Stimulated activated CD4-positive, alpha-beta T cell treated with anti-CD3 and anti-CD28 coated beads, Interleukin-12 subunit alpha, Interleukin-12 subunit beta, amount 100 ng/mL, for 24 hours (primary cell): ENCODE measurements around the gene CSN1S1.
"Not testable (repeated sequence)": the region's sequence is repeated elsewhere in the genome, so short reads cannot be mapped to it uniquely, and the experiment has no call there.

ENCODE experiments used
- DNase-seq, 2 experiments: peaks; one replicate each; pipeline ENCODE4 v3.0.0-alpha.2; 2020; ENCODE audit warnings: low read depth in 2 of 2

The CSN1S1 gene

DNA sequence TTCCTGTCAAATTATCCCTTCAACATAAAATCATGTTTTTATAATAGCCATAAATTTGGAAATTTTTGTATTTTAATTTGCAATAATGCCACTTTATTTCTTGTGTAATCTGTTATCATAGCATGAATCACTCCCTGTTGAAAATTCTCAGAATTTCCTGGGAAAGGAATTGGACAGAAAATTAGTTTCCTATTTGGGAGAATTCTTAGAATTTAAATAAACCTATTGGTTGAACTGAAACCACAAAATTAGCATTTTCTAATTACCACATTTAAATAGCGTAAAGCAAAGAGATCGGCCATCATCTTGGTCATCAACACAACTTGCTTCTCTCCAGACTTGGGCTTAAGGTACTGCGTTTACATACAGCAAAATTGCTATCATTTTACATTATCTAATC is at the start of gene CSN1S1:
Gene CSN1S1, plus strand, starts transcription at position 301 of the 400 bp plus-strand sequence. CDS start 1,488 bp downstream, outside the sequence.
- no peak for DNase-seq

GRCh38 chr4:69881173-69881773 is 49.6 kb upstream of the CSN1S1 start:
- DNase-seq: no peak

DNA sequence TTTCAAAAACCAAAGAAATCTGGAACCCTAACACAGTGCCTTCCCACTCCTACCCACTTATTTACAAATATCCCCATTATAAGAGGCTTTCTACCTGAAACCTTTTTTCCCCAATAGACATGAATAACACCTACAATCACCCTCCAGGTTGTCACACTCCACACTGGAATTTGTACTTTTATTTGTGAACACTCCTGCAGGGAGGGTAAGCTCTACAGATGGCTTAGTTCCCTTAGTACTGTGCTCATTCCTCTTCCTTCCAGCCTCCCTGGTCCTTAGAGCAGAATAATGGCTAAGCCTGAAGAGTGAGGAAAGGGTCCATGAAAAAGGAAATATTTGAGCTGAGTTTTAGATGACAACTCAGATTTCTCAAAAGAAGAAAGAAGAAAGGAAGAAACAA is 48.7 kb upstream of the CSN1S1 start:
- no peak for DNase-seq

GRCh38 chr4:69888336-69888735 is 42.5 kb upstream of the CSN1S1 start:
- no peak for DNase-seq

GRCh38 chr4:69894186-69894585 is 36.7 kb upstream of the CSN1S1 start:
- no peak for DNase-seq

DNA sequence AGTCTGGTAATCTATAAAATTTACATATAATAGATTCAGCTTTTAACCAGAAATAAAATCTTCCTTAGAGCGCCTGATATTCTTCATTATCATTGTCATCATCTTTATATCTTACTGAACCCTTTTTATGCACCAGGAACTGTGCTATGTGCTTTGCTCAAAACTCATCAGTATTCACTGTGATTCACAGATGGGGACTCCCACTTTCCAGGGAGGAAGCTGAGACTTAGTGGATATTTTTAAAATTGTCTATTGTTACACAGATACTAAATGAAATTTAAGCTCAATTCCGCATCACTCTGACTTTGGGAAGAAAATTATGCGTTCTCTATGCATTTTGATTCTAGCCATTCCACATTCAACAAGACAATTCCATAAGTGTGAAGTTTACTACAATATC is 36.1 kb upstream of the CSN1S1 start:
- DNase-seq: no peak

GRCh38 chr4:69896530-69897116 is 34.2 kb upstream of the CSN1S1 start:
- DNase-seq: no peak

DNA sequence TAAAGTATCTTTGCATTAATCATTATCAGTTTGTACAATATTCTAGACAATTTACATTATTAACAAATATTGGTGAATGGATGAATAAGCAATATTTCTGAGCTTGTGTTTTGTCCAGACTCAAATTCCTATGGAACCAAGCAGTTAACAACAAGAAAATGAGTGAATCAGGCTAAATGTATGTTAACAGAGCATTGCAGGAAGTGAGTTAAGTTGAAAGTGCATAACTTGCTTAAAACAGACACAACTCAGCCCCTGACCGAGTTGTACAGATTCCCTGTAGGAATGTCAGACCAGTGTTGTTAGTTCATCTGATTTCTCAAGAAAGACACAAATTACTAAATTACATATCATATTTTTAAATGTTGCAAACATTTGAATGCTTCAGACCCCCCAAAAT is 23.7 kb upstream of the CSN1S1 start:
- DNase-seq: no peak

DNA sequence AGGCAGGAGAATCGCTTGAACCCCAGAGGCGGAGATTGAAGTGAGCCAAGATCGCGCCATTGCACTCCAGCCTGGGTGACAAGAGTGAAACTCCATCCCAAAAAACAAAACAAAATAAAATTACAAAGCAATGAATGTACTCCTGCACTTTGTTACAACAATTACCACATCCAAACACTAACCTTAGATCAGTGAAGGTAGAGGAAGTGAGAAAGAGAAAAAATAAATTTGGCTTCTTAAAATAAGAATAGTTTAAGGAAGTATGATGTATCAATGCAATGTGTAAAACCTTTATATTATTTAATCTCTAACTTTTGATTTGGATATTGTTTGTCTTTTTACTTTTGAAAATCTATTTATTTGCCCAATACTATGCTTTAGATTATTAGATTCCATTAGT is 21.7 kb upstream of the CSN1S1 start:
- no peak for DNase-seq

GRCh38 chr4:69910016-69910782 is 20.7 kb upstream of the CSN1S1 start:
- no peak for DNase-seq

DNA sequence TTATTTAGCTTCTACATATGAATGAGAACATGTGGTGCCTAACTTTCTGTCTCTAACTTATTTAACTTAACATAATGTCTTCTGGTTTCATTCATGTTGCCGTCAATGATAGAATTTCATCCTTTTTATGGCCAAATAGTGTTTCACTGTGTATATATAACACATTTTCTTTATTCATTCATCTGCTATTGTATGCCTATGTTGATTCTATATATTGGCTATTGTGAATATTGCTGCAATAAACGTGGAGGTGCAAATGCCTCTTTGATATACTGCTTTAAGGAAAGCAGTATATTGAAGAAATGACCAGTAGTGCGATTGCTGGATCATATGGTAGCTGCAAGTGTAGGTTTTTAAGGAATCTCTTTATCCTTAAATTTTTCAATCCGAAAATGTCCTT is 10.0 kb upstream of the CSN1S1 start:
- no peak for DNase-seq

DNA sequence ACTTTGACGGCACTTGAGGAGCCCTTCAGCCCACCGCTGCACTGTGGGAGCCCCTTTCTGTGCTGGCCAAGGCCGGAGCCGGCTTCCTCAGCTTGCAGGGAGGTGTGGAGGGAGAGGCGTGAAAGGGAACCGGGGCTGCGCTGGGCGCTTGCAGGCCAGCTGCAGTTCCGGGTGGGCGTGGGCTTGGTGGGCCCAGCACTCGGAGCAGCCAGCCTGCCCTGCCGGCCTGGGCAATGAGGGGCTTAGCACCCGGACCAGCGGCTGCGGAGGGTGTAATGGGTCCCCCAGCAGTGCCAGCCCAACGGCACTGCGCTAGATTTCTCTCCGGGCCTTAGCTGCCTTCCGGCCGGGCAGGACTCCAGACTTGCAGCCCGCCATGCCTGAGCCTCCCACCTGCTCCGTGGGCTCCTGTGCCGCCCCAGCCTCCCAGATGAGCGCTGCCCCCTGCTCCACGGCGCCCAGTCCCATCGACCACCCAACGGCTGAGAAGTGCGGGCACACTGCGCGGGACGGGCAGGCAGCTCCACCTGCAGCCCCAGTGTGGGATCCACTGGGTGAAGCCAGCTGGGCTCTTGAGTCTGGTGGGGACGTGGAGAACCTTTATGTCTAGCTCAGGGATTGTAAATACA is 7.0 kb upstream of the CSN1S1 start:
- not testable (repeated sequence) for DNase-seq

DNA sequence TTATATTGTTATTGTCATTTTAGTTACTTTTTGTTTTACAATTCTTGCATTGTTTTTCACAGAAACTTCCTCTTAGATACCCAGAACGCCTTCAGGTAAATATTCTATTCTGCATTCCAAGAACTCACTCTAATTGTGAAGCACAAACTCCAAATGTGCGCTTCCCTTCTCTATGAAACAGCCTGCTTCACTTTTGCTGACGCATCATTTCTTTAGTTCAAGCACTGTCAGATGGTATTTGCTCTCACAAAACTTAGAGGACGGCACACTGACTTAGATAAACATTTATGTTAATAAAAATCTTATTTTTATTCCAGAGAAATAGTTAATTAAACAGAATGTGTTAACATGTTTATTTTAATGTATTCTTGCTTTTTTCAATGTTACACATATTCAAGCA is 3.3 kb downstream of the CSN1S1 start:
- DNase-seq: no peak

- DNase-seq: no peak
Measured at GRCh38 chr4:69936566-69936965, 5.7 kb downstream of the CSN1S1 start.

GRCh38 chr4:69951602-69952001 is 20.7 kb downstream of the CSN1S1 start:
- DNase-seq: no peak

DNA sequence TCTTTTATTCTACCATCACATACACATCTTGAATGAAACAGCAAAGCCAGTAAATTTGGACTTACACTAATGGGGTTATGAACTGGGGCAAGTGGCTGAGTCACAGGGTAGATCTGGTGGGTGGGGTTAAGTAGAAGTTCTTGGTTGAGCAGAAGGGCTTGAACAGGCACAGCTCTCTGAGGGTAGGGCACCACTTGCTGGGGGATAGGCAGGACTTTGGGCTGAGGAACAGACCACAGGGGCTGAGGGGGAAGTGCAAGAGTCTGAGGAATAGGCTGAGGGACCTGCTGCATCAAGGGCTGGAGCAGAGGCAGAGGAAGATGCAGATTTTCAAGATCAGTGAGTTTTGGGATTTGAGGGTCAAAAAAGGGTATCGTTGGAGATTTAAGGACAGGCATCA is 26.3 kb downstream of the CSN1S1 start:
- DNase-seq: no peak

DNA sequence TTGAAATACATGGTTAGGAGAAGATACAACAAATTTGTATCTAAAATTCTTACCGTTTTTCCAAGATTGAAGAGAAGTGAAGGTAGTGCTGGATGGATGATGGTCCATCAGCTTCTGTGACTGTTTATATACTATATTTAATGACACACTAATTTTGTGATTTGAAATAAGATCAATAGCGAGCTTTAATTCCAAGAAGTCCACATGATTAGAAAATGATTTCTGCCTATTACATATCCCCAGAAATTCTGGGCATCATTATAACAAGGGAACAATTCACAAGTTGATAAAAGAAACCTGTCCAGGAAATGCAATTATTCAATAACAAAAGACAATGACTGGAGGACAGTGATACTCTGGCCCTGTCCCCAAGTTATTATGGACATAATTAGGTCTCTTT is 34.8 kb downstream of the CSN1S1 start, which contains the start of gene CSN2:
Gene CSN2, minus strand, starts transcription at position 101 of the 400 bp plus-strand sequence. CDS start 4,733 bp downstream, outside the sequence.
- no peak for DNase-seq

- no peak for DNase-seq
Measured at GRCh38 chr4:69970071-69970470, 39.2 kb downstream of the CSN1S1 start.

DNA sequence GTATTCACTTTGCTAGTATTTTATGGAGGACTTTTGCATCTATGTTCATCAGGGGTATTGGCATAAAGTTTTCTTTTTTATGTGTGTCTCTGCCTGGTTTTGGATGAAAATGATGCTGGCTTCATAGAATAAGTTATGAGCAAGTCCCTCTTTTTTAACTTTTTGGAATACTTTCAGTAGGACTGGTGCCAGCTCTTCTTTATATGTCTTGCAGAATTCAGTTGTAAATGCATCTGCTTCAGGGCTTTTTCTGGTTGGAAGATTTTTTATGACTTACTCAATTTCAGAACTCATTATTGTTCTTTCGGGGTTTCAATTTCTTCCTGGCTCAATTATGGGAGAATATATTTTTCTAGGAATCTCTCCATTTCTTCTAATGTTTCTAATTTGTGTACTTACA is 43.8 kb downstream of the CSN1S1 start:
- no peak for DNase-seq

- DNase-seq: no peak
Measured at GRCh38 chr4:69977582-69977981, 46.7 kb downstream of the CSN1S1 start.

- no peak for DNase-seq
Measured at GRCh38 chr4:69984030-69984443, 53.2 kb downstream of the CSN1S1 start.

DNA sequence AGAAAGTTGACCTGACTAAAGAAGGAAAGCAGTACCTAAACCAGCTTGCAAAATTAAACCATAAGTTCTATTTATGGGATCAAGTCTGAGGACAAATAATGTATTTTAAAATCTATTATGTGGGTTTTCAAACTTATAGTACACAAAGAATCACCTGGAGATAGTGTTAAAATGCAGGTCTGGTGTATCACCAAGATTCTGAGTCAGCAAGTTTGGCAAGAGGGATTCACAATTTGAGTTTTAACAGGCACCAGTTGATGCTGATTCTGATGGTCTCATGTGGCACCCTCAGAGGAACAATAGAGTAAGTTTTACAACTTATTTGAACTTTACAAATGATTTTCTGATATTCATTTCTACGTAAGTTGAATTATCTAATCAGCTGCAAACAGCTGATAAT is 55.8 kb downstream of the CSN1S1 start:
- DNase-seq: no peak

DNA sequence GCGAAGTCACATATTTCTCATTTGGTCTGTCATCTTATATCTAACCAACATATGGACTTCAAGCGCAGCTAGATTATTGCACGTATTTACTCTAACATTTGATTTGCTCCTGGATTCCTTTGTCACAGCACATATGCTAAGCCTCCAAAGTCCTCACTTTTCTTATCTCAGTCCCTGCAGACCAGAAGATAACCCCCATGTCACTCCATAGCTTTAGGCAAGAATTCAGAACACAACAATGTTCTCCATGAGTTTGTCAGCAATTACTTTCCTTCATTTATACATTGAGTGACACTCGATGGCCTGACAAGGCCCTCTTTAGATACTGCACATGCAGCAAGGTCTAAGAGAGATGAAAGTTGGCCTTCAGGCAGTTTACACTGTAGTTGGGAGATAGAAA is 60.1 kb downstream of the CSN1S1 start:
- DNase-seq: no peak
